NCI-H2171 treated with DMSO at 0.1 percent for 48 hours (cell line): ENCODE results near the gene CAMKK2.
"Not testable (repeated sequence)": the region's sequence is repeated elsewhere in the genome, so short reads cannot be mapped to it uniquely, and the experiment has no call there.

Experiments used
- DNase-seq: peaks from one replicate; lab custom pipeline; 2025; lab: John Stamatoyannopoulos, UW

The CAMKK2 gene

GRCh38 chr12:121296618-121297434, at the start of gene CAMKK2:
Gene CAMKK2, minus strand, starts transcription at chr12:121296709. Its CDS starts 22,183 bp downstream, at chr12:121274526.
- peak; percentile 78 for DNase-seq

GRCh38 chr12:121345151-121345815, 48.8 kb upstream of the CAMKK2 start:
- no peak for DNase-seq

- DNase-seq, result no peak
Measured at GRCh38 chr12:121344506-121344905, 48.0 kb upstream of the CAMKK2 start.

GRCh38 chr12:121337416-121337815, 40.9 kb upstream of the CAMKK2 start:
- no peak for DNase-seq

- DNase-seq, result peak; percentile 79
Measured at GRCh38 chr12:121334513-121335343, 38.2 kb upstream of the CAMKK2 start.

- DNase-seq, result no peak
Measured at GRCh38 chr12:121333747-121334146, 37.2 kb upstream of the CAMKK2 start.

- DNase-seq, result peak; percentile 35
Measured at GRCh38 chr12:121331248-121331647, 34.7 kb upstream of the CAMKK2 start.

- peak; percentile 81 for DNase-seq
Measured at GRCh38 chr12:121330692-121331091, 34.2 kb upstream of the CAMKK2 start.

- DNase-seq, result no peak
Measured at GRCh38 chr12:121330195-121330594, 33.7 kb upstream of the CAMKK2 start.

- no peak for DNase-seq
Measured at GRCh38 chr12:121328620-121329019, 32.1 kb upstream of the CAMKK2 start.

GRCh38 chr12:121326996-121327674, 30.6 kb upstream of the CAMKK2 start:
- DNase-seq, result peak; percentile 34

- DNase-seq, result peak; percentile 27
Measured at GRCh38 chr12:121325922-121326396, 29.4 kb upstream of the CAMKK2 start.

GRCh38 chr12:121323908-121324307, 27.4 kb upstream of the CAMKK2 start:
- DNase-seq, result no peak

GRCh38 chr12:121318121-121318520, 21.6 kb upstream of the CAMKK2 start:
- DNase-seq, result no peak

- no peak for DNase-seq
Measured at GRCh38 chr12:121314431-121314830, 17.9 kb upstream of the CAMKK2 start.

GRCh38 chr12:121310231-121310630, 13.7 kb upstream of the CAMKK2 start:
- not testable (repeated sequence) for DNase-seq

GRCh38 chr12:121307397-121307796, 10.9 kb upstream of the CAMKK2 start:
- DNase-seq, result not testable (repeated sequence)

GRCh38 chr12:121304306-121304705, 7.8 kb upstream of the CAMKK2 start:
- no peak for DNase-seq

- no peak for DNase-seq
Measured at GRCh38 chr12:121301876-121302275, 5.4 kb upstream of the CAMKK2 start.

- no peak for DNase-seq
Measured at GRCh38 chr12:121300083-121300819, 3.7 kb upstream of the CAMKK2 start.

- no peak for DNase-seq
Measured at GRCh38 chr12:121299662-121300061, 3.2 kb upstream of the CAMKK2 start.
